Loucy (cell line): ENCODE measurements around the gene ATF7.
A peak's percentile ranks its signal among the peaks of the same experiment; 100 is the strongest.

Experiments
- H2AFZ ChIP-seq: fragments of 200-600 bp; sonication (generic); 2 replicates; pipeline ENCODE4 v1.6.0; 2016; ENCODE audit warnings: antibody characterized with exemption, mild to moderate bottlenecking, low read length, moderate library complexity
- H3F3A ChIP-seq: fragments of 200-600 bp; 2 replicates; pipeline ENCODE4 v1.6.0; 2016; ENCODE audit warnings: antibody characterized with exemption, low read depth, mild to moderate bottlenecking
- H3K27me3 ChIP-seq: fragments of 200-600 bp; sonication (generic); 2 replicates; pipeline ENCODE4 v1.6.1; 2014; ENCODE audit warnings: low read length, mild to moderate bottlenecking; ENCODE audit not compliant: insufficient read depth, poor library complexity, severe bottlenecking
- H3K36me3 ChIP-seq: fragments of 200-600 bp; sonication (generic); 2 replicates; pipeline ENCODE4 v1.6.1; 2016; ENCODE audit warnings: low read length; ENCODE audit not compliant: insufficient read depth
- H3K4me1 ChIP-seq: fragments of 200-600 bp; sonication (generic); 2 replicates; pipeline ENCODE4 v1.5.1; 2014; ENCODE audit warnings: low read length, mild to moderate bottlenecking; ENCODE audit not compliant: insufficient read depth, poor library complexity, severe bottlenecking
- H3K4me2 ChIP-seq: fragments of 200-600 bp; sonication (generic); 2 replicates; pipeline ENCODE4 v1.6.0; 2014; ENCODE audit warnings: antibody characterized with exemption, low read length, low read depth, mild to moderate bottlenecking; ENCODE audit not compliant: poor library complexity, severe bottlenecking
- H3K4me3 ChIP-seq: fragments of 200-600 bp; sonication (generic); 2 replicates; pipeline ENCODE4 v1.5.1; 2014; ENCODE audit warnings: low read length, mild to moderate bottlenecking, mixed read lengths; ENCODE audit not compliant: poor library complexity, severe bottlenecking
- H3K79me2 ChIP-seq: fragments of 200-600 bp; sonication (generic); 2 replicates; pipeline ENCODE4 v1.6.1; 2014; ENCODE audit warnings: low read length; ENCODE audit not compliant: insufficient read depth
- H3K9ac ChIP-seq: fragments of 200-600 bp; sonication (generic); 2 replicates; pipeline ENCODE4 v1.6.0; 2014; ENCODE audit warnings: mild to moderate bottlenecking, low read depth, low read length, moderate library complexity; ENCODE audit not compliant: poor library complexity, severe bottlenecking
- H3K9me2 ChIP-seq: fragments of 200-600 bp; sonication (generic); replicated peaks from 2 replicates; pipeline ENCODE4 v1.6.1; 2016; ENCODE audit warnings: low read depth, low read length, mixed read lengths
- H3K9me3 ChIP-seq: fragments of 200-600 bp; sonication (generic); 2 replicates; pipeline ENCODE4 v1.6.1; 2014; ENCODE audit warnings: mild to moderate bottlenecking, antibody characterized with exemption, low read length, low read depth; ENCODE audit not compliant: insufficient read depth
- H4K20me1 ChIP-seq: fragments of 200-600 bp; sonication (generic); 2 replicates; pipeline ENCODE4 v1.6.0; 2014; ENCODE audit warnings: antibody characterized with exemption, low read length, mild to moderate bottlenecking; ENCODE audit not compliant: insufficient read depth, poor library complexity, severe bottlenecking
- EZH2phosphoT487 ChIP-seq: fragments of 200-600 bp; IDR thresholded peaks from 2 replicates; pipeline ENCODE4 v1.6.1; 2018; ENCODE audit warnings: antibody characterized with exemption, mild to moderate bottlenecking, moderate library complexity, borderline replicate concordance
- TF ChIP-seq, protein P1 (sequence below): fragments of 200-600 bp; sonication (generic); conservative IDR thresholded peaks from 2 replicates; pipeline ENCODE4 v1.5.1; 2014; ENCODE audit warnings: mild to moderate bottlenecking, antibody characterized with exemption, low read length

ATF7 gene

GRCh38 chr12:53502331-53502730, 123.9 kb downstream of the ATF7 start:
- Histone ChIP-seq H3K4me1 (peaks cover 33% of the 10 kb centered on the region), H3K9me3 (no peaks in the 10 kb centered on the region), H3K27me3 (no peaks in the 10 kb centered on the region), H3K79me2 (peaks cover 34% of the 10 kb centered on the region), H3K9ac (peak overlapping the region; percentile 88), H3K36me3 (no peaks in the 10 kb centered on the region; the same call in 1 of the 2 replicates), H3K4me2 (peak overlapping the region; percentile 94), H3K9me2 (no peaks in the 10 kb centered on the region), H3K4me3 (peak overlapping the region; percentile 93), H3F3A (no peaks in the 10 kb centered on the region), H4K20me1 (no peaks in the 10 kb centered on the region), H2AFZ (no peak overlapping the region)
- no peak for TF ChIP-seq EZH2phosphoT487
- TF ChIP-seq, protein P1, sequence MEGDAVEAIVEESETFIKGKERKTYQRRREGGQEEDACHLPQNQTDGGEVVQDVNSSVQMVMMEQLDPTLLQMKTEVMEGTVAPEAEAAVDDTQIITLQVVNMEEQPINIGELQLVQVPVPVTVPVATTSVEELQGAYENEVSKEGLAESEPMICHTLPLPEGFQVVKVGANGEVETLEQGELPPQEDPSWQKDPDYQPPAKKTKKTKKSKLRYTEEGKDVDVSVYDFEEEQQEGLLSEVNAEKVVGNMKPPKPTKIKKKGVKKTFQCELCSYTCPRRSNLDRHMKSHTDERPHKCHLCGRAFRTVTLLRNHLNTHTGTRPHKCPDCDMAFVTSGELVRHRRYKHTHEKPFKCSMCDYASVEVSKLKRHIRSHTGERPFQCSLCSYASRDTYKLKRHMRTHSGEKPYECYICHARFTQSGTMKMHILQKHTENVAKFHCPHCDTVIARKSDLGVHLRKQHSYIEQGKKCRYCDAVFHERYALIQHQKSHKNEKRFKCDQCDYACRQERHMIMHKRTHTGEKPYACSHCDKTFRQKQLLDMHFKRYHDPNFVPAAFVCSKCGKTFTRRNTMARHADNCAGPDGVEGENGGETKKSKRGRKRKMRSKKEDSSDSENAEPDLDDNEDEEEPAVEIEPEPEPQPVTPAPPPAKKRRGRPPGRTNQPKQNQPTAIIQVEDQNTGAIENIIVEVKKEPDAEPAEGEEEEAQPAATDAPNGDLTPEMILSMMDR = no peak

- TF ChIP-seq, protein P1 = no peak
- TF ChIP-seq EZH2phosphoT487 = no peak
- H3K4me3 ChIP-seq = peak overlapping the region; percentile 93
- peak overlapping the region; percentile 88 for H3K9ac ChIP-seq
- H3F3A ChIP-seq = no peaks in the 10 kb centered on the region
- H3K36me3 ChIP-seq = no peaks in the 10 kb centered on the region; the same call in 1 of the 2 replicates
- no peaks in the 10 kb centered on the region for H3K9me3 ChIP-seq
- H3K9me2 ChIP-seq = no peaks in the 10 kb centered on the region
- H3K4me1 ChIP-seq = peaks cover 33% of the 10 kb centered on the region
- H2AFZ ChIP-seq = peak overlapping the region; percentile 90
- H3K27me3 ChIP-seq = no peaks in the 10 kb centered on the region
- H3K79me2 ChIP-seq = peaks cover 34% of the 10 kb centered on the region
- H4K20me1 ChIP-seq = no peaks in the 10 kb centered on the region
- H3K4me2 ChIP-seq = peak overlapping the region; percentile 94
Measured at GRCh38 chr12:53501615-53502181, 124.5 kb downstream of the ATF7 start.

DNA sequence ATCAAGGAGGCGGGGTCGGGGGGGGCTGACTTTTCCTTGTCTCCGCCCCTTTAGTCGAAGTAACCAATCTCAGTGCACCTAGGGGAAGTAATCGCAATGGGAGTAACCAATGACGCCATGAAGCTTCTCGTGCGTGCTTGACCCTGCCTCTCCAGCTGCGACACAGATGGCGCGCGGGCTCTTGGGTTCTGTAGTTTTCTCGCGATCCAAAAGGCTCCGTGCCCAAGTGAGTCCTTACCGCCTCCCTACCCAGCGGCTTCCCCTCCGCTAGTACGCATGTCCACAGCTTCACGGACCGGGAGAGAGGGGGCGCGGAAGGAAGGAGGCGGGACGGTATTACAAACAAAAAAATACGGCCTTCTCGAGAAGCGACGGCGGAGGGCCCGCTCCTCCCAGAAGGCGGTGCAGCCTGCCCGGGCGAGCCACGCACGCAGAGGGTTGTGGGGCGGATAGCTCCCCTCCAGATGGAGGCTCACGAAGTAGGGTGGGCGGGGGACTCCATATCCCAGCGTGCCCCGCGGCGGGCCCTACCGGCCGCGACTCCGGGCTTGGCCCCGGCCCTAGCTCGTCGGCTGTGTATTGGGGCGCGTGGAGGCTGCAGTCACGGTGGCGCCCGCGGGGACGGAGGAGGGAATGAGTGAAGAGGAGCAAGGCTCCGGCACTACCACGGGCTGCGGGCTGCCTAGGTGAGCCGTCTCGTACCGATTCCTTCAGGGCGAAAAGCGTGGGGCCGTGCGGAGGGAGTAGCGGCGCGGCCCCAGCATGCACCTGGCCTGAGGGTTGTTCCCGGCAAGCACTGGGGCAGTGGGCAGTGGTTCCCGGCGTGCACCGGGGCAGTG, 125.2 kb downstream of the ATF7 start, which contains the start of gene TARBP2:
Gene TARBP2, plus strand, starts transcription at position 508 of the 839 bp plus-strand sequence. Its CDS starts 126 bp downstream, at position 634.
- H3K9ac ChIP-seq = peak within 1 kb of the TSS; percentile 88
- no peaks in the 10 kb centered on the region for H3K9me3 ChIP-seq
- H3K36me3 ChIP-seq = no peaks in the 10 kb centered on the region; the same call in 1 of the 2 replicates
- peak within 1 kb of the TSS; percentile 94 for H3K4me2 ChIP-seq
- H3K9me2 ChIP-seq = no peaks in the 10 kb centered on the region
- TF ChIP-seq, protein P1 = no peak
- no peak for TF ChIP-seq EZH2phosphoT487
- peak within 1 kb of the TSS; percentile 90 for H2AFZ ChIP-seq
- H4K20me1 ChIP-seq = no peaks in the 10 kb centered on the region
- no peaks in the 10 kb centered on the region for H3K27me3 ChIP-seq
- peak within 1 kb of the TSS; percentile 93 for H3K4me3 ChIP-seq
- peaks cover 34% of the 10 kb centered on the region for H3K79me2 ChIP-seq
- peaks cover 39% of the 10 kb centered on the region for H3K4me1 ChIP-seq
- no peaks in the 10 kb centered on the region for H3F3A ChIP-seq
